ENCODE results near the gene C9orf50.

DNA sequence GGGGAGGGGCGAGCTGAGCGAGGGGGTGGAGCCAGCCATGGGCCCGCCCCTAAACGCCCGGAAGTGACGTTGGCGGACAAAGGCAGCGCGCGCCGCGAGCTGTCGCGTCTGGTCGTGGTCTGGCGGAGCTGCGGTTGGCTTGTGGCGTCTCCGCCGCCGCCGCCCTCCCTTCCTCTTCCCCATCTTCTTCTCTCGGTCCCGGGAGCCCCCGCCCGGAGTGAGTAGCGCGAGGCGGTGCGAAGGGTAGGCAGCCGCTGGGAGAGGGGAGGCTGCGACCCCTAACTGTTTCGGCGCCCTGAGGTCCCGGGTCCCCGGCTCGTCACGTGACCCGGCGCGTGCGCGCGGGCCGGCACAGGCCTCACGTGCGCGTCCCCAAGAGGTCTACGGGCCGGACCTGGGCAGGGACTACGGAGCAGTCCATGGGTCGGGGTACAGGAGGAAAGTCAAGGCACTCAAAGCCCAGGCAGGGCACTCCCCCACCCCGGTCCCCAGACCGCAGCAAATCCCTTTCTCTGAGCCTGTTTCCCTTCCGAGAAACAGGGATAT lies 5.3 kb upstream of the C9orf50 start, which contains the start of gene NTMT1:
- TF ChIP-seq, protein P1, sequence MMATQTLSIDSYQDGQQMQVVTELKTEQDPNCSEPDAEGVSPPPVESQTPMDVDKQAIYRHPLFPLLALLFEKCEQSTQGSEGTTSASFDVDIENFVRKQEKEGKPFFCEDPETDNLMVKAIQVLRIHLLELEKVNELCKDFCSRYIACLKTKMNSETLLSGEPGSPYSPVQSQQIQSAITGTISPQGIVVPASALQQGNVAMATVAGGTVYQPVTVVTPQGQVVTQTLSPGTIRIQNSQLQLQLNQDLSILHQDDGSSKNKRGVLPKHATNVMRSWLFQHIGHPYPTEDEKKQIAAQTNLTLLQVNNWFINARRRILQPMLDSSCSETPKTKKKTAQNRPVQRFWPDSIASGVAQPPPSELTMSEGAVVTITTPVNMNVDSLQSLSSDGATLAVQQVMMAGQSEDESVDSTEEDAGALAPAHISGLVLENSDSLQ (IDR thresholded peaks at IDR 0.05) = no peak
- TF ChIP-seq SUZ12 (IDR thresholded peaks at IDR 0.05) (no peak), ELF4 (IDR thresholded peaks at IDR 0.05) (no peak; the same call in 1 of the 2 replicates), BHLHE40 (IDR thresholded peaks at IDR 0.05; ENCODE audit: borderline replicate concordance) (no peak), NFRKB (IDR thresholded peaks at IDR 0.05) (no peak), FOXM1 (IDR thresholded peaks at IDR 0.05; ENCODE audit: borderline replicate concordance) (no peak), ZNF384 (IDR thresholded peaks at IDR 0.05) (no peak), HDGF (IDR thresholded peaks at IDR 0.05; ENCODE audit: borderline replicate concordance) (no peak), SP1 (IDR thresholded peaks at IDR 0.05) (no peak), ARNT (IDR thresholded peaks at IDR 0.05) (no peak), TARDBP (IDR thresholded peaks at IDR 0.05) (no peak), CTBP1 (IDR thresholded peaks at IDR 0.05; ENCODE audit: borderline replicate concordance) (no peak)
